ENCODE results near the gene TMEM245.
A peak's percentile ranks its signal among the peaks of the same experiment; 100 is the strongest.

The TMEM245 gene

GRCh38 chr9:109113892-109114609 is 5.7 kb downstream of the TMEM245 start:
- no peak overlapping the region for H2AFZ ChIP-seq
- no peak overlapping the region for H3K4me3 ChIP-seq (ENCODE audit: low read depth, low read length)
- no peak overlapping the region for H3K27ac ChIP-seq
- no peak overlapping the region for H3K4me2 ChIP-seq (ENCODE audit: low read length)
- H3K36me3 ChIP-seq (ENCODE audit: control insufficient read depth, insufficient read depth, low read length), result no peaks in the 10 kb centered on the region
- TF ChIP-seq CTCF (IDR thresholded peaks at IDR 0.05), result no peak
- peaks cover 27% of the 10 kb centered on the region for H3K79me2 ChIP-seq
- H3K4me1 ChIP-seq, result peaks cover 3% of the 10 kb centered on the region
- H3K27me3 ChIP-seq (ENCODE audit: control insufficient read depth, insufficient read depth, low read length), result no peaks in the 10 kb centered on the region
- H3K9ac ChIP-seq, result no peak overlapping the region
- H3K9me3 ChIP-seq (ENCODE audit: control insufficient read depth, low read length), result no peaks in the 10 kb centered on the region

GRCh38 chr9:109113254-109113653 is 6.5 kb downstream of the TMEM245 start:
- Histone ChIP-seq H2AFZ (no peak overlapping the region), H3K9me3 (ENCODE audit: control insufficient read depth, low read length) (no peaks in the 10 kb centered on the region), H3K27ac (no peak overlapping the region), H3K27me3 (ENCODE audit: control insufficient read depth, insufficient read depth, low read length) (no peaks in the 10 kb centered on the region), H3K4me2 (ENCODE audit: low read length) (no peak overlapping the region), H3K79me2 (peaks cover 20% of the 10 kb centered on the region), H3K4me3 (ENCODE audit: low read depth, low read length) (no peak overlapping the region), H3K9ac (no peak overlapping the region), H3K36me3 (ENCODE audit: control insufficient read depth, insufficient read depth, low read length) (no peaks in the 10 kb centered on the region), H3K4me1 (peaks cover 3% of the 10 kb centered on the region)
- TF ChIP-seq CTCF (IDR thresholded peaks at IDR 0.05), result no peak

- Histone ChIP-seq H3K9ac (no peak overlapping the region), H3K4me1 (peaks cover 3% of the 10 kb centered on the region), H2AFZ (no peak overlapping the region), H3K79me2 (peaks cover 5% of the 10 kb centered on the region), H3K27me3 (ENCODE audit: control insufficient read depth, insufficient read depth, low read length) (no peaks in the 10 kb centered on the region), H3K36me3 (ENCODE audit: control insufficient read depth, insufficient read depth, low read length) (no peaks in the 10 kb centered on the region), H3K4me2 (ENCODE audit: low read length) (peak overlapping the region; percentile 8), H3K9me3 (ENCODE audit: control insufficient read depth, low read length) (no peaks in the 10 kb centered on the region), H3K27ac (no peak overlapping the region), H3K4me3 (ENCODE audit: low read depth, low read length) (no peak overlapping the region)
- TF ChIP-seq CTCF (IDR thresholded peaks at IDR 0.05), result no peak
These were observed 9.3 kb downstream of the TMEM245 start for GRCh38 chr9:109110329-109111021.

GRCh38 chr9:109109967-109110328 is 9.8 kb downstream of the TMEM245 start:
- H3K79me2 ChIP-seq, result peaks cover 3% of the 10 kb centered on the region
- H3K9ac ChIP-seq, result no peak overlapping the region
- H3K27me3 ChIP-seq (ENCODE audit: control insufficient read depth, insufficient read depth, low read length), result no peaks in the 10 kb centered on the region
- H2AFZ ChIP-seq, result no peak overlapping the region
- no peaks in the 10 kb centered on the region for H3K36me3 ChIP-seq (ENCODE audit: control insufficient read depth, insufficient read depth, low read length)
- TF ChIP-seq CTCF (IDR thresholded peaks at IDR 0.05), result no peak
- H3K4me3 ChIP-seq (ENCODE audit: low read depth, low read length), result no peak overlapping the region
- no peak overlapping the region for H3K4me2 ChIP-seq (ENCODE audit: low read length)
- H3K9me3 ChIP-seq (ENCODE audit: control insufficient read depth, low read length), result no peaks in the 10 kb centered on the region
- no peak overlapping the region for H3K27ac ChIP-seq
- peaks cover 3% of the 10 kb centered on the region for H3K4me1 ChIP-seq
